ENCODE measurements around the gene IFI27.

IFI27 gene

GRCh38 chr14:94103554-94104150 is 6.9 kb upstream of the IFI27 start:
- no peak for DNase-seq

- no peak for DNase-seq
These were observed 5.8 kb upstream of the IFI27 start for GRCh38 chr14:94104731-94105130.

GRCh38 chr14:94109915-94110250 is 653 bp upstream of the IFI27 start:
- no peak for DNase-seq

- DNase-seq = no peak
These were observed 950 bp downstream of the IFI27 start for GRCh38 chr14:94111276-94112095.

GRCh38 chr14:94112513-94113063 is 2.1 kb downstream of the IFI27 start:
- no peak for DNase-seq

- DNase-seq = no peak
These were observed 2.5 kb downstream of the IFI27 start for GRCh38 chr14:94113073-94113472.

- DNase-seq = no peak
These were observed 3.0 kb downstream of the IFI27 start for GRCh38 chr14:94113490-94113889.

- no peak for DNase-seq
These were observed 3.5 kb downstream of the IFI27 start for GRCh38 chr14:94113908-94114588.

- no peak for DNase-seq
These were observed 4.1 kb downstream of the IFI27 start for GRCh38 chr14:94114589-94115057.

- no peak for DNase-seq
These were observed 4.6 kb downstream of the IFI27 start for GRCh38 chr14:94115058-94115591.

- DNase-seq = no peak
These were observed 5.1 kb downstream of the IFI27 start for GRCh38 chr14:94115631-94116030.

GRCh38 chr14:94116701-94117100 is 6.2 kb downstream of the IFI27 start:
- no peak for DNase-seq

- no peak for DNase-seq
These were observed 7.3 kb downstream of the IFI27 start for GRCh38 chr14:94117856-94118255.

GRCh38 chr14:94119071-94119470 is 8.5 kb downstream of the IFI27 start:
- DNase-seq = no peak

- DNase-seq = no peak
These were observed 10.3 kb downstream of the IFI27 start for GRCh38 chr14:94120667-94121340.

GRCh38 chr14:94121485-94121884 is 10.9 kb downstream of the IFI27 start:
- DNase-seq = no peak

- DNase-seq = no peak
These were observed 11.9 kb downstream of the IFI27 start for GRCh38 chr14:94122438-94122837.

- DNase-seq = no peak
These were observed 12.8 kb downstream of the IFI27 start for GRCh38 chr14:94123296-94123695.

- DNase-seq = no peak
These were observed 13.3 kb downstream of the IFI27 start for GRCh38 chr14:94123868-94124267.

GRCh38 chr14:94124582-94125377 is 14.2 kb downstream of the IFI27 start:
- no peak for DNase-seq

GRCh38 chr14:94125659-94126418 is 15.3 kb downstream of the IFI27 start:
- no peak for DNase-seq

- DNase-seq = no peak
These were observed 15.8 kb downstream of the IFI27 start for GRCh38 chr14:94126419-94126677.
